Measurements from ENCODE around the gene FAM193B.

DNA sequence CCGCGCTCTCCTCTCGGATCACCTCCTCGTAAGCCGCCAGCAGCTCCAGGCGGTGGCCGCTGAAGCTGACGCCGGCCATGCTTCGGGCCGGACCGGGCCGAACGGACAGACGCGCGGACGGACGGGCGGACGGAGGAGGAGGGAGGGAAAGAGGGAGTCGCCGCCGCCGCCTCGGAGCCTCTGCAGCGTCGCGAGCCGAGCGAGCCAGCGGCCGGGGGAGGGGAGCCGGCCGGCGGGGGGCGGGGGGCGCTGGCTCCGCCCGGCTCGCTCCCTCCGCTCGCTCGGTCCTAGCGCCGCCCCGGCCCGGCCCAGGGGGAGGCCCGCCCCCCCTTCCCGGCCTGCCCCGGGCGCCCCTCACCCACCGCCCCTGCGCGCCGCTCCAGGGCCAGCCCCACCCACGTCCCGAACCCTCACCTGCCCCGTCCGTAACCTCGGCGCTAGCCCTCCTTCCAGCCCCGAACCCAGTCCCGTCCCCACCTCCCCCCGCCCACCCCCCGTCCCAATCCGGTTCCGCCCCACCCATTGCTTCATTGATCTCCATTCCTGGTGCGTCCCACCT lies 80.8 kb downstream of the FAM193B start, which contains the start of gene DBN1:
- TF ChIP-seq EZH2 (IDR thresholded peaks at IDR 0.05; ENCODE audit: low read length, unreplicated experiment) (no peak), EZH2phosphoT487 (IDR thresholded peaks at IDR 0.05; ENCODE audit: borderline replicate concordance, low read length) (no peak)
- TF ChIP-seq, protein P1, sequence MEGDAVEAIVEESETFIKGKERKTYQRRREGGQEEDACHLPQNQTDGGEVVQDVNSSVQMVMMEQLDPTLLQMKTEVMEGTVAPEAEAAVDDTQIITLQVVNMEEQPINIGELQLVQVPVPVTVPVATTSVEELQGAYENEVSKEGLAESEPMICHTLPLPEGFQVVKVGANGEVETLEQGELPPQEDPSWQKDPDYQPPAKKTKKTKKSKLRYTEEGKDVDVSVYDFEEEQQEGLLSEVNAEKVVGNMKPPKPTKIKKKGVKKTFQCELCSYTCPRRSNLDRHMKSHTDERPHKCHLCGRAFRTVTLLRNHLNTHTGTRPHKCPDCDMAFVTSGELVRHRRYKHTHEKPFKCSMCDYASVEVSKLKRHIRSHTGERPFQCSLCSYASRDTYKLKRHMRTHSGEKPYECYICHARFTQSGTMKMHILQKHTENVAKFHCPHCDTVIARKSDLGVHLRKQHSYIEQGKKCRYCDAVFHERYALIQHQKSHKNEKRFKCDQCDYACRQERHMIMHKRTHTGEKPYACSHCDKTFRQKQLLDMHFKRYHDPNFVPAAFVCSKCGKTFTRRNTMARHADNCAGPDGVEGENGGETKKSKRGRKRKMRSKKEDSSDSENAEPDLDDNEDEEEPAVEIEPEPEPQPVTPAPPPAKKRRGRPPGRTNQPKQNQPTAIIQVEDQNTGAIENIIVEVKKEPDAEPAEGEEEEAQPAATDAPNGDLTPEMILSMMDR (conservative IDR thresholded peaks at IDR 0.05; ENCODE audit: low read depth, low read length): no peak

All from PC-3 (cell line).